Stimulated activated CD8-positive, alpha-beta memory T cell treated with anti-CD3 and anti-CD28 coated beads, Interleukin-7, amount 100 ng/mL, for 1 hour (primary cell): Measurements from ENCODE around the gene CDC73.

Experiments used
- DNase-seq, 2 donors: peaks; one replicate each; pipeline ENCODE4 v3.0.0-alpha.2; 2020; ENCODE audit warnings: low read depth in 2 of 2

Gene CDC73

GRCh38 chr1:193121616-193122593, at the start of gene CDC73:
Gene CDC73, plus strand, starts transcription at chr1:193122031. Its CDS starts 170 bp downstream, at chr1:193122201.
- peak; percentile 99 to 100 for DNase-seq

GRCh38 chr1:193077991-193078390, 43.8 kb upstream of the CDC73 start:
- DNase-seq: no peak

- DNase-seq: no peak
These were observed 42.6 kb upstream of the CDC73 start for GRCh38 chr1:193079187-193079586.

GRCh38 chr1:193083365-193084088, 38.3 kb upstream of the CDC73 start:
- no peak for DNase-seq

- DNase-seq: no peak
These were observed 36.6 kb upstream of the CDC73 start for GRCh38 chr1:193085263-193085662.

- no peak for DNase-seq
These were observed 35.5 kb upstream of the CDC73 start for GRCh38 chr1:193086342-193086741.

- no peak for DNase-seq
These were observed 33.9 kb upstream of the CDC73 start for GRCh38 chr1:193087893-193088292.

GRCh38 chr1:193090865-193091264, 31.0 kb upstream of the CDC73 start:
- DNase-seq: no peak

GRCh38 chr1:193094112-193094511, 27.7 kb upstream of the CDC73 start:
- no peak for DNase-seq

GRCh38 chr1:193102662-193103061, 19.2 kb upstream of the CDC73 start:
- DNase-seq: no peak

- DNase-seq: no peak
These were observed 17.9 kb upstream of the CDC73 start for GRCh38 chr1:193103759-193104501.

- DNase-seq: no peak
These were observed 17.3 kb upstream of the CDC73 start for GRCh38 chr1:193104502-193104906.

GRCh38 chr1:193104907-193105820, 16.7 kb upstream of the CDC73 start, which contains the start of gene GLRX2:
Gene GLRX2, minus strand, starts transcription at chr1:193105414. Its CDS starts 32 bp downstream, at chr1:193105382.
- DNase-seq: peak; percentile 31 to 41

GRCh38 chr1:193105821-193106177, 16.0 kb upstream of the CDC73 start:
- no peak for DNase-seq

GRCh38 chr1:193108471-193108870, 13.4 kb upstream of the CDC73 start:
- DNase-seq: no peak

- DNase-seq: no peak
These were observed 12.2 kb upstream of the CDC73 start for GRCh38 chr1:193109619-193110018.

- DNase-seq: no peak
These were observed 11.6 kb upstream of the CDC73 start for GRCh38 chr1:193110246-193110645.

- DNase-seq: no peak
These were observed 11.0 kb upstream of the CDC73 start for GRCh38 chr1:193110864-193111263.

GRCh38 chr1:193111641-193112090, 10.2 kb upstream of the CDC73 start:
- DNase-seq: no peak

GRCh38 chr1:193113258-193113991, 8.4 kb upstream of the CDC73 start:
- no peak for DNase-seq
